Dermis blood vessel endothelial cell (primary cell): ENCODE results near the gene ABCC1. TPM values are rescaled to one million over a fixed set of nuclear protein-coding genes. Genes with fewer than 3 reads are reported as not detected.

Experiments used
- DNase-seq: peaks from one replicate; pipeline ENCODE4 v3.0.0; 2010
- total RNA-seq: library from RNA; depleted of rRNA; stranded (reverse); fragments of >200 nt; gene quantifications from 2 replicates; pipeline ENCODE4 v1.2.3, GENCODE V29; 2014

The ABCC1 gene
- total RNA-seq, 1 donor from 2014 or later, result 35.7 TPM

GRCh38 chr16:16051132-16051531 lies 101.7 kb downstream of the ABCC1 start:
- no peak for DNase-seq

GRCh38 chr16:16052916-16053315 lies 103.5 kb downstream of the ABCC1 start:
- DNase-seq, result no peak

DNA sequence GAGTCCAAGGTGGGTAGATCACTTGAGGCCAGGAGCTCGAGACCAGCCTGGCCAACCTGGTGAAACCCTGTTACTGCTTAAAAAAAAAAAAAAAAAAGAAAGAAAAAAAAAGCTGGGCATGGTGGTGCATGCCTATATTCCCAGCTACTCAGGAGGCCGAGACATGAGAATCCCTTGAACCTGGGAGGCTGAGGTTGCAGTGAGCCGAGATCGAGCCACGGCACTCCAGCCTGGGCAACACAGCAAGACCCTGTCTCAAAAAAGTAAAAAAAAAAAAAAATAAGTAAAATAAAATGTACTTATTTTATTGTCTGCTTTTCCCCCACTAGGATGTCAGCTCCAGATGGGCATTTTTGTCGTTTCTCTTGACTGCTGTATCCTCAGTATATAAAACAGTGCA lies 107.7 kb downstream of the ABCC1 start:
- no peak for DNase-seq

- DNase-seq, result no peak
Observed at GRCh38 chr16:16059160-16059559, 109.7 kb downstream of the ABCC1 start.

- no peak for DNase-seq
Observed at GRCh38 chr16:16059895-16060590, 110.6 kb downstream of the ABCC1 start.

DNA sequence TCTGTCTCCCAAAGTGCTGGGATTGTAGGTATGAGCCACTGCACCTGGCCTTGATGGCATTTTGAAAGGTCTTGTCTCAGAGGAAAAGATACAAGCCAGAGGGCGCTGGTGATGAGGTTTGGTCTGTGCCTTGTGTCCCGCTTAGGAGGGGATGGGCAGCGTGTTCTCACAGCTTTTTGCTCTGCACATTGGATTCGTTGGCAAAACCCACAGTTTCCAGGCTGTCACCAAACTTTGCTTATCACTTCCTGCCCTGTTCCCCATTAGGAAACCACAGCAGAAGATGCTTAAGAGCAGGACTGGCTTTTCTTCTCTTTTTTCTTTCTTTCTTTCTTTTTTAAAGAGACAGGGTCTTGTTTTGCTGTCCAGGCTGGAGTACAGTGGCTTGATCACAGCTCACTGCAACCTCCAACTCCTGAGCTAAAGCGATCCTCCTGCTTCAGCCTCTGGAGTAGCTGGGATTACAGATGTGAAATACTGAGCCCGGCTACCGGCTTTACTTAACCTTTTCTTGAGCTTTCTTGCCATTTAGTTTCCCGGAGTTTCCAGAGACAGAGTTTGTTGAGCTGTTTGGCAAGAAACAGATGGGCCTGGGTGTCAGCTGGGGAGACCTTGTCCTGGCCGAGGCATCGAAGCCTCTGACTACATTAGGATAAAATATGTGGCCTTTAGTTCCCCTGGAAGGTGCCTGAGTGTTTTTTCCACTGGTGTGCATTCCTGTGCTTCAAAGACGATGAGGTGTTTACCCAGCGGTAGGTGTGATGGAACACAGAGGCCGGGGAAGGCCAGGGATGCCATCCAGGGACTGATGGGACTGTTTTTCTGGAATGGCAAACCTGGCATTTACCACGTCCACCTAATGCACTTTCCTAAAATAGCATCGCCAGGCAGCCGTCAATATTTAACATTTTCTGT lies 112.9 kb downstream of the ABCC1 start:
- DNase-seq, result peak; percentile 10

DNA sequence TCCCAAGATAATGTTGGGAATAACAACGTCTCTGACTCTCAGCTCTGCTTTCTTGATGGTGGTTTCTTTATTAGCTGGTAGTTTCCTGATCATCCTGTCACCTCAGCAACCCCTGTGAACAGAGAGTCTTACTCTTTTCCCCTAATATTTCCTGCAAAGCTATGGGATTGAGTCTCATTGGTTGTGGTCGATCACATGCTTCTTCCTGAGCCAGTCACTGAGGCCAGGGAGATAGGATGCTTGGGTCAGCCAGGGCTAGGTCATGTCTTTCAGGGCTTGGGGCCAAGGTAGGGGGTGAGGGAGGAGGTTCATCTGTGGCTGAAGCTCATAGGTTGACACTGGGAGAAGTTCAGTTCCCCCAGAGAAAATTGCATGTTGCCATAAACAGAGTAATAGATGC lies 114.3 kb downstream of the ABCC1 start:
- DNase-seq, result no peak

GRCh38 chr16:16064874-16065384 lies 115.5 kb downstream of the ABCC1 start:
- DNase-seq, result no peak

DNA sequence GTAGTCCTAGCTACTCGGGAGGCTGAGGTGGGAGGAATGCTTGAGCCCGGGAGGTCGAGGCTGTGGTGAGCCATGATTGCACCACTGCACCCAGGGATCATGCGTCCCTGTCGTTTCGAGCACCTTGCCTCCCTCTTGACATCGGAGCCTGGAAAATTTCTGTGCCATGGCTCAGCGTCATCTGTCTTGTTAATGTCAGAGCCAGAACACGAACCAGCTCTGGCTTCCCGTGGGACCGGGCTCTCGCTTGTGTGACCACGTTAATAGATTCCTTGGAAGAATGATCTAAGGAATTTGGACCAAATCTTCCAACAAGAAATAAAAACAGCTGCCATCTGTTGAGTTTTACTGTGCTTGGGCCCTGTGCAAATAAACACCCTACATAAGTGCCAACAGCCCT lies 117.7 kb downstream of the ABCC1 start:
- no peak for DNase-seq

DNA sequence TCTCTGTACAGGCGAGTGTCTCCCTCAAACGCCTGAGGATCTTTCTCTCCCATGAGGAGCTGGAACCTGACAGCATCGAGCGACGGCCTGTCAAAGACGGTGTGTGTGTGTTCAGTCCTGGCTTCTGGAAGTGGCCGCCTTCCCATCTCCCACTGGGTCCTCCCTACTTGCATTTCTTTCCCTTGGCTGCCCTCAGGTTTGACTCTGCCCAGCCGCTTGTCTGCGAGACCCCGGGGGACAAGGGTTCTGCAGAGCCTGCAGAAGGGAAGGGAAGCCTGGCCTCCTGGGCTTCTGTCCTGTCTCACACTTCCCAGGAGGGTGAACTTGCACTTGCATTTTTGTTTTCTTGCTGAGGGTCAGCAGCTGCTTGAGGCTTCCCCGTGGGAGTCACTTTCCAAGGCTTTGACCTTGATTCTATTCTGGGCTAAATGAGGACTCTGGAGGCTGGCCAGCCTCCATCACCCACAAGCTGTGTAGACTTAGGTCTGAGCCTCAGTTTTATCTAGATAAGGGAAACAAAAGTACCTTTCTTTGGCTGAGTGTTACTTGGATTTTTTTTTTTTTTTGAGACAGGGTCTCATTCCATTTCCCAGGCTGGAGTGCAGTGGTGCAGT lies 122.3 kb downstream of the ABCC1 start:
- DNase-seq, result no peak

- DNase-seq, result no peak
Observed at GRCh38 chr16:16073001-16073545, 123.7 kb downstream of the ABCC1 start.

DNA sequence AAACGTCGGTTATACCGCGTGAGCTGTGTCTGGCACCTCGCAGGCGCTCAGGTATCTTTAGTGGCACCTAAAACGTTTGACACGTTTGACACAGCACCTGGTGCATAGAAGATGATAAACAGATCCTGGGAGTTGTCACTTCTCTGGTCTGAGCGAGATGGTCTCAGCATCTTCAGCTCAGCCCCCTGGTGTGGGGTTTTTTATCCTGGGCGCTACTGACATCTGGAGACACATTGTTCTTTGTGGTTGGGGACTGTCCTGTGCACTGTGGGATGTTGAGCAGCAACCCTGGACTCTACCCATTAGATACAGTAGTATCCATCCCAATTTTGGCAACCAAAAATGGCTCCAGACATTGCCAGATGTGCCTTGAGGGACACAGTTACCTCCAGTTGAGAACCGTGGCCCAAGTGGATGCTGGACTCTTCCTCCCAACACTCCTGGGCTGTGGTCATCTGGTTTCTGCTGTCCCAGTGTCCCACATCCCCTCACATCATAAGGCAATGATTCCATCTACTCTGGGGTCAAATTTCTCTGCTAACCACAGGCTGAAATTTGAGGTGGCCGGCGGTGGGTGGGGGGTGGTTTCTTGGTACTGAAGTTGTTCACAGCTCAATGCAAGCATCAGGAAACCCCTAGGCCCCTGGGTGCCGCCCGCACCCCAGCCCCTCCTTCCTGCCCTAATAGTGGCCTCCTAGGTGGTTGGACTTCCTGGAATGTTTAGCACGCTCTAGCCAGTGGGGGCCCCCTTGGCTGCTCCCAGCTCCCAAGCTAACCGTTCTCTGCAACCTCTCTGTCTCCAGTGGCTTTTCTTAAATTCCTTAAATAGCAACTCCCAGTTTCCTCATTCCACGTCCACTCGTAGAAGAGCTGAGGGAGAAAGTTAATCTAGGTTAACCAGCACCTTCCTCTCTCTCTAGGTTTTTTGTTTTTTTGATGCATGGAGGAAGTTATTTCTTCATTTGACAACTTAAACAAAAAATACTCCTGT lies 124.8 kb downstream of the ABCC1 start:
- no peak for DNase-seq

- no peak for DNase-seq
Observed at GRCh38 chr16:16075488-16076422, 126.3 kb downstream of the ABCC1 start.

GRCh38 chr16:16076423-16076813 lies 127.0 kb downstream of the ABCC1 start:
- no peak for DNase-seq

DNA sequence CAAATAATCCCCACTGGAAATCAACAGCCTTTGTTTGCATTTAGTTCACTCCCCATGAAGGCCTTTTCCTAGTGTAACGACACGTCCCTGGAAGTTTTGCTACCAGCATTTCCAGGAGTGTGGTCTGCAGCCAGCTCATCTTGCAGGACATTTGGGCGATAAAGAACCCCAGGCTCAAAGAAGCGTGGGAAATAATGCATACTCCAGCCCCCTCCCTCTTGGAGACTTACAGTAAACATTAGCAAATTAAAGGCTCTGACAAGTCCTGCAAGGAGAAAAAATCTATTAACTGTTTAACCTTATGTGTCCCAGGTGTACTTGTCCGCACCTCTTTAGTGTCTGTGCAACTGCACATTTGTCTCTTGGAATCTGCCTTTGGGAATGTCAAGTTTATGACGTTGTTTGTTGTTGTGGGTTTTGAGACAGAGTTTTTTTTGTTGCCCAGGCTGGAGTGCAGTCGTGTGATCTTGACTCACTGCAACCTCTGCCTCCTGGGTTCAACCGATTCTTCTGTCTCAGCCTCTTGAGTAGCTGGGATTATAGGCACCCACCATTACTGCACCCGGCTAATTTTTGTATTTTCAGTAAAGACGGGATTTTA lies 131.1 kb downstream of the ABCC1 start:
- DNase-seq, result no peak

DNA sequence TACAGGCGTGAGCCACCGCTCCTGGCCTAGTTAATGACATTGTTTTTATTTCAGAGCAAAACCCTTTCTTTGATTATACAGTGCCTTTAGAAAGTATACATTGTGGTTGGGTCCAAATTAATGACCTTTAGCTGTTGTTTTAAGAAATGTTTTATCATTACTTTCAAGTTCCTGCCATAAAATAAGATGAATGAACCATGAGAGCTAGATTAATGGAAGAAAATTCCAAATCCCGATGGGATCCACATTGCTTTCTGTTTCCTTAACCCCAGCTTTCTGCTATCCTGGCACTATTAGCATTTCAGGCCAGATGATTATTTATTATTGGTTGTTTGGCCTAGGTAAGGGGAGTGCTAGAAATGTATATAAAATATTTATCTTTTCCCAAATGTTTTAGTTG lies 131.7 kb downstream of the ABCC1 start:
- no peak for DNase-seq

- DNase-seq, result no peak
Observed at GRCh38 chr16:16082255-16082654, 132.8 kb downstream of the ABCC1 start.

- DNase-seq, result peak; percentile 37
Observed at GRCh38 chr16:16083421-16084156, 134.2 kb downstream of the ABCC1 start.

DNA sequence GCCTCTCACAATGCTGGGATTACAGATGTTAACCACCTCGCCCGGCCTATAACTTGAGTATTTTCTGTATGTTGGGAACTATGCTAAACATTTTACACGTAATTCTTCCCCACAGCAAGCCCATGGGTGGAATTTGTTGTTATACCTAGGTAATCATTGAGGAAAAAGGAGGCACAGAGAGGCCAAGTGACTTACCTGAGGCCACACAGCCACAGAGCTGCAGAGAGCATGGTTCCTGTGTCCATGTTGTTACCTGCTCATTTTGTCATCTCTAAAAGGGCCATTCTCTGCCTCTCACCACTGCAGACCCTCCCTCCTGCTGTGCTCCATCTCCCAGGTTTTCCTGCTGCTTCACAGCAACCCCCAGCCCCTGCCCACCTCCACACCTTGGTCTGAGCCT lies 135.5 kb downstream of the ABCC1 start:
- DNase-seq, result no peak
